Measurements from ENCODE around the gene CORO2A.

The CORO2A gene

GRCh38 chr9:98173181-98173580 is 19.3 kb downstream of the CORO2A start:
- H3K4ac ChIP-seq (ENCODE audit: low read length), result no peak overlapping the region
- no peak overlapping the region for H2BK15ac ChIP-seq (ENCODE audit: low read length)
- no peak overlapping the region for H3K4me2 ChIP-seq (ENCODE audit: insufficient read depth, low read length, poor library complexity, severe bottlenecking)
- H3K27ac ChIP-seq (replicated peaks; ENCODE audit: low read length), result no peak overlapping the region
- peaks cover 0 to 33% (median 0%) of the 10 kb centered on the region in 3 experiments for H3K27me3 ChIP-seq (ENCODE audit: control insufficient read depth in 3 of 3, insufficient read depth in 3 of 3, low read depth in 1 of 3, low read length in 3 of 3)
- H4K91ac ChIP-seq (ENCODE audit: low read depth, low read length, poor library complexity), result no peak overlapping the region
- no peak overlapping the region for H4K8ac ChIP-seq (ENCODE audit: low read depth, low read length)
- no peaks in the 10 kb centered on the region for H3K36me3 ChIP-seq (replicated peaks in 1 of 2; ENCODE audit: control insufficient read depth in 2 of 2, insufficient read depth in 2 of 2, low read length in 2 of 2)
- H3K9ac ChIP-seq (ENCODE audit: low read depth, low read length, poor library complexity), result no peak overlapping the region
- WGBS, 2 donors (ENCODE audit: extremely low coverage in 2 of 2, insufficient read length in 2 of 2, insufficient replicate concordance in 1 of 2), result no CpG with 5 or more reads among the region's 16 CpGs
- H2AK5ac ChIP-seq (ENCODE audit: low read depth, low read length), result peak overlapping the region; percentile 72
- no peak overlapping the region for H2BK5ac ChIP-seq (ENCODE audit: low read length)
- peak overlapping the region; percentile 20 for H2BK120ac ChIP-seq (ENCODE audit: low read depth, low read length)
- H3K9me3 ChIP-seq (replicated peaks in 1 of 2; ENCODE audit: control insufficient read depth in 2 of 2, insufficient read depth in 1 of 2, low read depth in 1 of 2, low read length in 2 of 2), result no peaks in the 10 kb centered on the region
- no peak for DNase-seq (ENCODE audit: low spot score)
- no peak overlapping the region for H2BK12ac ChIP-seq (ENCODE audit: low read length)
- H2AFZ ChIP-seq (ENCODE audit: low read length), result no peak overlapping the region
- H3K14ac ChIP-seq (ENCODE audit: low read length), result no peak overlapping the region
- peak overlapping the region; percentile 6 for H3K18ac ChIP-seq (ENCODE audit: low read length)
- H3K23ac ChIP-seq (ENCODE audit: low read depth, low read length, poor library complexity), result no peak overlapping the region
- H3K4me3 ChIP-seq (ENCODE audit: low read length in 2 of 2), result no peak overlapping the region
- H3K79me1 ChIP-seq (ENCODE audit: low read depth, low read length), result no peaks in the 10 kb centered on the region
- H3K4me1 ChIP-seq (ENCODE audit: control insufficient read depth in 2 of 2, insufficient read depth in 1 of 2, low read depth in 1 of 2, low read length in 2 of 2), result peaks cover 13 to 29% of the 10 kb centered on the region in 2 donors

GRCh38 chr9:98172604-98173003 is 19.8 kb downstream of the CORO2A start:
- H3K4me3 ChIP-seq (ENCODE audit: low read length in 2 of 2), result no peak overlapping the region
- H2AK5ac ChIP-seq (ENCODE audit: low read depth, low read length), result no peak overlapping the region
- no peak overlapping the region for H2BK15ac ChIP-seq (ENCODE audit: low read length)
- no CpG with 5 or more reads among the region's 3 CpGs for WGBS, 2 donors (ENCODE audit: extremely low coverage in 2 of 2, insufficient read length in 2 of 2, insufficient replicate concordance in 1 of 2)
- no peak overlapping the region for H3K9ac ChIP-seq (ENCODE audit: low read depth, low read length, poor library complexity)
- no peaks in the 10 kb centered on the region for H3K36me3 ChIP-seq (replicated peaks in 1 of 2; ENCODE audit: control insufficient read depth in 2 of 2, insufficient read depth in 2 of 2, low read length in 2 of 2)
- H2BK5ac ChIP-seq (ENCODE audit: low read length), result no peak overlapping the region
- H3K27ac ChIP-seq (replicated peaks; ENCODE audit: low read length), result no peak overlapping the region
- no peak overlapping the region for H3K4ac ChIP-seq (ENCODE audit: low read length)
- peaks cover 13 to 29% of the 10 kb centered on the region in 2 donors for H3K4me1 ChIP-seq (ENCODE audit: control insufficient read depth in 2 of 2, insufficient read depth in 1 of 2, low read depth in 1 of 2, low read length in 2 of 2)
- DNase-seq (ENCODE audit: low spot score), result no peak
- no peaks in the 10 kb centered on the region for H3K79me1 ChIP-seq (ENCODE audit: low read depth, low read length)
- no peak overlapping the region for H2BK120ac ChIP-seq (ENCODE audit: low read depth, low read length)
- H3K23ac ChIP-seq (ENCODE audit: low read depth, low read length, poor library complexity), result no peak overlapping the region
- H3K18ac ChIP-seq (ENCODE audit: low read length), result no peak overlapping the region
- H3K14ac ChIP-seq (ENCODE audit: low read length), result no peak overlapping the region
- H4K8ac ChIP-seq (ENCODE audit: low read depth, low read length), result no peak overlapping the region
- no peak overlapping the region for H3K4me2 ChIP-seq (ENCODE audit: insufficient read depth, low read length, poor library complexity, severe bottlenecking)
- H4K91ac ChIP-seq (ENCODE audit: low read depth, low read length, poor library complexity), result no peak overlapping the region
- H3K9me3 ChIP-seq (replicated peaks in 1 of 2; ENCODE audit: control insufficient read depth in 2 of 2, insufficient read depth in 1 of 2, low read depth in 1 of 2, low read length in 2 of 2), result no peaks in the 10 kb centered on the region
- peaks cover 0 to 38% (median 0%) of the 10 kb centered on the region in 3 experiments for H3K27me3 ChIP-seq (ENCODE audit: control insufficient read depth in 3 of 3, insufficient read depth in 3 of 3, low read depth in 1 of 3, low read length in 3 of 3)
- no peak overlapping the region for H2AFZ ChIP-seq (ENCODE audit: low read length)
- H2BK12ac ChIP-seq (ENCODE audit: low read length), result no peak overlapping the region

- Histone ChIP-seq H2BK15ac (ENCODE audit: low read length) (peak overlapping the region; percentile 84), H3K9ac (ENCODE audit: low read depth, low read length, poor library complexity) (no peak overlapping the region)
Measured at GRCh38 chr9:98171176-98171925, 21.1 kb downstream of the CORO2A start.

GRCh38 chr9:98168941-98169488 is 23.4 kb downstream of the CORO2A start:
- Histone ChIP-seq H3K4me2 (ENCODE audit: insufficient read depth, low read length, poor library complexity, severe bottlenecking) (no peak overlapping the region), H2BK12ac (ENCODE audit: low read length) (no peak overlapping the region), H4K8ac (ENCODE audit: low read depth, low read length) (no peak overlapping the region), H3K27ac (replicated peaks; ENCODE audit: low read length) (peak overlapping the region; percentile 64), H3K9ac (ENCODE audit: low read depth, low read length, poor library complexity) (no peak overlapping the region), H3K79me1 (ENCODE audit: low read depth, low read length) (no peaks in the 10 kb centered on the region), H2AK5ac (ENCODE audit: low read depth, low read length) (no peak overlapping the region), H2BK15ac (ENCODE audit: low read length) (peak overlapping the region; percentile 67), H3K18ac (ENCODE audit: low read length) (peak overlapping the region; percentile 81), H3K27me3 (ENCODE audit: control insufficient read depth in 3 of 3, insufficient read depth in 3 of 3, low read depth in 1 of 3, low read length in 3 of 3) (peaks cover 0 to 46% (median 0%) of the 10 kb centered on the region in 3 experiments), H3K23ac (ENCODE audit: low read depth, low read length, poor library complexity) (no peak overlapping the region), H3K14ac (ENCODE audit: low read length) (no peak overlapping the region), H4K91ac (ENCODE audit: low read depth, low read length, poor library complexity) (no peak overlapping the region), H3K4me3 (ENCODE audit: low read length in 2 of 2) (no peak overlapping the region), H3K36me3 (replicated peaks in 1 of 2; ENCODE audit: control insufficient read depth in 2 of 2, insufficient read depth in 2 of 2, low read length in 2 of 2) (no peaks in the 10 kb centered on the region), H2AFZ (ENCODE audit: low read length) (peak overlapping the region; percentile 72), H3K4ac (ENCODE audit: low read length) (no peak overlapping the region), H2BK5ac (ENCODE audit: low read length) (no peak overlapping the region), H3K4me1 (ENCODE audit: control insufficient read depth in 2 of 2, insufficient read depth in 1 of 2, low read depth in 1 of 2, low read length in 2 of 2) (peaks cover 2 to 20% of the 10 kb centered on the region in 2 donors), H2BK120ac (ENCODE audit: low read depth, low read length) (no peak overlapping the region), H3K9me3 (replicated peaks in 1 of 2; ENCODE audit: control insufficient read depth in 2 of 2, insufficient read depth in 1 of 2, low read depth in 1 of 2, low read length in 2 of 2) (no peaks in the 10 kb centered on the region)
- DNase-seq (ENCODE audit: low spot score), result no peak
- WGBS, 2 donors (ENCODE audit: extremely low coverage in 2 of 2, insufficient read length in 2 of 2, insufficient replicate concordance in 1 of 2), result no CpG with 5 or more reads among the region's 15 CpGs

More at GRCh38 chr9:98171176-98171925, 21.1 kb downstream of the CORO2A start:
- H3K4ac ChIP-seq (ENCODE audit: low read length), result no peak overlapping the region
- H4K8ac ChIP-seq (ENCODE audit: low read depth, low read length), result no peak overlapping the region
- peak overlapping the region; percentile 58 for H2BK12ac ChIP-seq (ENCODE audit: low read length)
- H3K23ac ChIP-seq (ENCODE audit: low read depth, low read length, poor library complexity), result peak overlapping the region; percentile 76
- no peak overlapping the region for H3K27ac ChIP-seq (replicated peaks; ENCODE audit: low read length)
- H3K4me2 ChIP-seq (ENCODE audit: insufficient read depth, low read length, poor library complexity, severe bottlenecking), result no peak overlapping the region
- H3K14ac ChIP-seq (ENCODE audit: low read length), result no peak overlapping the region
- peak overlapping the region; percentile 47 for H2BK5ac ChIP-seq (ENCODE audit: low read length)
- H2BK120ac ChIP-seq (ENCODE audit: low read depth, low read length), result no peak overlapping the region
- no peaks in the 10 kb centered on the region for H3K9me3 ChIP-seq (replicated peaks in 1 of 2; ENCODE audit: control insufficient read depth in 2 of 2, insufficient read depth in 1 of 2, low read depth in 1 of 2, low read length in 2 of 2)
- no peak overlapping the region for H3K4me3 ChIP-seq (ENCODE audit: low read length in 2 of 2)
- no peak for DNase-seq (ENCODE audit: low spot score)
- H3K18ac ChIP-seq (ENCODE audit: low read length), result peak overlapping the region; percentile 88
- H3K79me1 ChIP-seq (ENCODE audit: low read depth, low read length), result no peaks in the 10 kb centered on the region
- H2AK5ac ChIP-seq (ENCODE audit: low read depth, low read length), result peak overlapping the region; percentile 41
- peaks cover 0 to 41% (median 0%) of the 10 kb centered on the region in 3 experiments for H3K27me3 ChIP-seq (ENCODE audit: control insufficient read depth in 3 of 3, insufficient read depth in 3 of 3, low read depth in 1 of 3, low read length in 3 of 3)
- peak overlapping the region; percentile 50 for H4K91ac ChIP-seq (ENCODE audit: low read depth, low read length, poor library complexity)
- no CpG with 5 or more reads among the region's 16 CpGs for WGBS, 2 donors (ENCODE audit: extremely low coverage in 2 of 2, insufficient read length in 2 of 2, insufficient replicate concordance in 1 of 2)
- H3K36me3 ChIP-seq (replicated peaks in 1 of 2; ENCODE audit: control insufficient read depth in 2 of 2, insufficient read depth in 2 of 2, low read length in 2 of 2), result no peaks in the 10 kb centered on the region
- peaks cover 13 to 29% of the 10 kb centered on the region in 2 donors for H3K4me1 ChIP-seq (ENCODE audit: control insufficient read depth in 2 of 2, insufficient read depth in 1 of 2, low read depth in 1 of 2, low read length in 2 of 2)
- peak overlapping the region; percentile 24 for H2AFZ ChIP-seq (ENCODE audit: low read length)
